BE2C (cell line): Measurements from ENCODE around the gene RNF7.

Experiments
- DNase-seq: peaks from one replicate; pipeline ENCODE4 v3.0.0-alpha.2; 2020
- H3K27me3 ChIP-seq: fragments of 250-450 bp; sonication (Bioruptor Pico); 2 replicates; pipeline ENCODE4 v1.5.1; 2020; ENCODE audit warnings: mild to moderate bottlenecking
- H3K36me3 ChIP-seq: fragments of 250-450 bp; sonication (Bioruptor Pico); 2 replicates; pipeline ENCODE4 v1.5.1; 2020; ENCODE audit warnings: mild to moderate bottlenecking
- H3K4me1 ChIP-seq: fragments of 250-450 bp; sonication (Bioruptor Pico); 2 replicates; pipeline ENCODE4 v1.5.1; 2020
- H3K4me3 ChIP-seq: 2 replicates; pipeline ENCODE4 v1.5.1; 2011; ENCODE audit warnings: low read depth, low read length
- H3K9me3 ChIP-seq: fragments of 250-450 bp; sonication (Bioruptor Pico); 2 replicates; pipeline ENCODE4 v1.5.1; 2020
- TF ChIP-seq, protein P1 (sequence below): IDR thresholded peaks from 2 replicates; pipeline ENCODE4 v1.5.1; 2012; ENCODE audit warnings: mild to moderate bottlenecking, low read depth, low read length

RNF7 gene

DNA sequence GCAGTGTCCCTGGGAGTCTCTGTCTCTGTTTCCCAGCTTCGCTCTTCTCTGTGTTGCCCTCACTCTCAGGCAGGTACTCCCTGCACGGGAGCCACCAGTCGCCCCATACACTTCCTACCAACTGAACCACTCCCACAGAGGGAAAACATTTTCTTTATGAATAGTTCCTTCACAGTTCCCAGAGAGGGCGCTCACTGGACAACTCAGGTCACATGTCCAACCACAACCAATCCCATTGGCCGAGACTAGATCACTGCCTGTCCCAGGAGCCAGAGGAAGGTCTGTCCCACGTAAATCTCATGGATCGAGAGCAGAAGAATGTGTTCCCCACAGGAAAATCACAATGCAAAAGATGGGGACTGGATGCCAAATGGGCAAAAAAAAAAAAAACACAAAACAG is 51.2 kb downstream of the RNF7 start:
- DNase-seq = peak; percentile 19
- Histone ChIP-seq H3K4me3 (no peak overlapping the region), H3K4me1 (no peaks in the 10 kb centered on the region), H3K27me3 (no peaks in the 10 kb centered on the region), H3K36me3 (no peaks in the 10 kb centered on the region), H3K9me3 (no peaks in the 10 kb centered on the region)
- TF ChIP-seq, protein P1, sequence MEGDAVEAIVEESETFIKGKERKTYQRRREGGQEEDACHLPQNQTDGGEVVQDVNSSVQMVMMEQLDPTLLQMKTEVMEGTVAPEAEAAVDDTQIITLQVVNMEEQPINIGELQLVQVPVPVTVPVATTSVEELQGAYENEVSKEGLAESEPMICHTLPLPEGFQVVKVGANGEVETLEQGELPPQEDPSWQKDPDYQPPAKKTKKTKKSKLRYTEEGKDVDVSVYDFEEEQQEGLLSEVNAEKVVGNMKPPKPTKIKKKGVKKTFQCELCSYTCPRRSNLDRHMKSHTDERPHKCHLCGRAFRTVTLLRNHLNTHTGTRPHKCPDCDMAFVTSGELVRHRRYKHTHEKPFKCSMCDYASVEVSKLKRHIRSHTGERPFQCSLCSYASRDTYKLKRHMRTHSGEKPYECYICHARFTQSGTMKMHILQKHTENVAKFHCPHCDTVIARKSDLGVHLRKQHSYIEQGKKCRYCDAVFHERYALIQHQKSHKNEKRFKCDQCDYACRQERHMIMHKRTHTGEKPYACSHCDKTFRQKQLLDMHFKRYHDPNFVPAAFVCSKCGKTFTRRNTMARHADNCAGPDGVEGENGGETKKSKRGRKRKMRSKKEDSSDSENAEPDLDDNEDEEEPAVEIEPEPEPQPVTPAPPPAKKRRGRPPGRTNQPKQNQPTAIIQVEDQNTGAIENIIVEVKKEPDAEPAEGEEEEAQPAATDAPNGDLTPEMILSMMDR = no peak

DNA sequence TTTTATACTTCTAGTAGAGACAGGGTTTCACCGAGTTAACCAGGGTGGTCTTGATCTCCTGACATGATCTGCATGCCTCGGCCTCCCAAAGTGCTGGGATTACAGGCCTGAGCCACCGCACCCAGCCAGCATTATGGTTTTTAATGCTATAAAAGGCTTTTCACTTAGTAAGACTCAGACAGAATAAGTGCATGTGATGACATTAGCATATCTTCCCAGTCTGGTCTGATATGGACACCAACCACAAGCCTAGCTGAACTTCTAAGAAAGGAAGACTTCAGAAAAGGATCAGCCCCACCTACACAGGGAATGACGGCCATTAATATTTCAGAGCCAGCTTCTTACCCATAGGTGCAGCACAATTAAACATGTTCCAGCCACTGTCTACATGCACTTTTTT is 52.1 kb downstream of the RNF7 start:
- Histone ChIP-seq H3K36me3 (no peaks in the 10 kb centered on the region), H3K4me1 (no peaks in the 10 kb centered on the region), H3K4me3 (no peak overlapping the region), H3K9me3 (no peaks in the 10 kb centered on the region), H3K27me3 (no peaks in the 10 kb centered on the region)
- TF ChIP-seq, protein P1 = no peak
- DNase-seq = no peak

- H3K36me3 ChIP-seq = no peaks in the 10 kb centered on the region
- TF ChIP-seq, protein P1 = no peak
- H3K9me3 ChIP-seq = no peaks in the 10 kb centered on the region
- no peaks in the 10 kb centered on the region for H3K27me3 ChIP-seq
- DNase-seq = no peak
- H3K4me1 ChIP-seq = peaks cover 8% of the 10 kb centered on the region
- no peak overlapping the region for H3K4me3 ChIP-seq
Measured at GRCh38 chr3:141792495-141792894, 54.4 kb downstream of the RNF7 start.

- no peaks in the 10 kb centered on the region for H3K36me3 ChIP-seq
- H3K4me3 ChIP-seq = no peak overlapping the region
- peaks cover 8% of the 10 kb centered on the region for H3K4me1 ChIP-seq
- no peaks in the 10 kb centered on the region for H3K27me3 ChIP-seq
- TF ChIP-seq, protein P1 = no peak
- DNase-seq = no peak
- no peaks in the 10 kb centered on the region for H3K9me3 ChIP-seq
Measured at GRCh38 chr3:141793476-141794260, 55.6 kb downstream of the RNF7 start.

GRCh38 chr3:141795276-141795675 is 57.2 kb downstream of the RNF7 start:
- TF ChIP-seq, protein P1 = no peak
- no peak overlapping the region for H3K4me3 ChIP-seq
- peak; percentile 14 for DNase-seq
- H3K27me3 ChIP-seq = no peaks in the 10 kb centered on the region
- peaks cover 8% of the 10 kb centered on the region for H3K4me1 ChIP-seq
- no peaks in the 10 kb centered on the region for H3K36me3 ChIP-seq
- no peaks in the 10 kb centered on the region for H3K9me3 ChIP-seq

DNA sequence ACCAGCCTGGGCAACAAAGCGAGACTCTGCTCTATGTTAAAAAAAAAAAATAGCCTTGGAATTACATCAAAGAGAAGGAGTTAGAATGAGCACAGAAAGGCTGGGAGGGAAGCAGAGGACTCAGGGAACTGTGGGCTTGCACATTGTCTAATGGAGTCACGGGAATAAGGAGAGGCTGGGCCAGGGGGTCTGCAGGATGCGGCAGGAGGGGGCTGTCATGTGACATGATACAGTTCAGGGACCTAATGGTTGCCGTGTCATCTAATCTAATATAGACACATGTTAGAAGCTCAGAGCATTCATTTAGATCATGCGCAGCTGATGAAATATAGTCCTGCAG is 57.6 kb downstream of the RNF7 start:
- TF ChIP-seq, protein P1 = no peak
- Histone ChIP-seq H3K27me3 (no peaks in the 10 kb centered on the region), H3K4me1 (peaks cover 8% of the 10 kb centered on the region), H3K9me3 (no peaks in the 10 kb centered on the region), H3K36me3 (no peaks in the 10 kb centered on the region), H3K4me3 (no peak overlapping the region)
- peak; percentile 47 for DNase-seq
